IPS DF 6.9 (cell line): ENCODE results near the gene ARHGAP22.

Experiments
- DNase-seq: peaks from one replicate; pipeline ENCODE4 v3.0.0-alpha.2; 2013; ENCODE audit warnings: low read depth, low spot score
- H3K27ac ChIP-seq: one replicate; pipeline ENCODE4 v1.5.1; 2013; ENCODE audit warnings: low read length, control low read depth
- H3K27me3 ChIP-seq: 2 replicates; pipeline ENCODE4 v1.6.1; 2013; ENCODE audit warnings: mild to moderate bottlenecking, low read length; ENCODE audit not compliant: control insufficient read depth, insufficient read depth
- H3K36me3 ChIP-seq: 2 replicates; pipeline ENCODE4 v1.6.1; 2013; ENCODE audit warnings: low read length; ENCODE audit not compliant: control insufficient read depth, insufficient read depth
- H3K4me1 ChIP-seq: 2 replicates; pipeline ENCODE4 v1.6.1; 2013; ENCODE audit warnings: low read length; ENCODE audit not compliant: control insufficient read depth, insufficient read depth
- H3K4me3 ChIP-seq: 2 replicates; pipeline ENCODE4 v1.5.1; 2013; ENCODE audit warnings: mild to moderate bottlenecking, low read length
- H3K9me3 ChIP-seq: 2 replicates; pipeline ENCODE4 v1.6.1; 2013; ENCODE audit warnings: low read length, inconsistent platforms; ENCODE audit not compliant: control insufficient read depth, insufficient read depth
- WGBS: extraction: QIAGEN DNeasy Blood & Tissue Kit; methylation state at CpG from one replicate; pipeline ENCODE4 v1.1.7; 2013; ENCODE audit warnings: mixed read lengths, missing lambda C conversion rate; ENCODE audit not compliant: insufficient read length, insufficient coverage; 5-methylcytosine and 5-hydroxymethylcytosine counted together

The ARHGAP22 gene

DNA sequence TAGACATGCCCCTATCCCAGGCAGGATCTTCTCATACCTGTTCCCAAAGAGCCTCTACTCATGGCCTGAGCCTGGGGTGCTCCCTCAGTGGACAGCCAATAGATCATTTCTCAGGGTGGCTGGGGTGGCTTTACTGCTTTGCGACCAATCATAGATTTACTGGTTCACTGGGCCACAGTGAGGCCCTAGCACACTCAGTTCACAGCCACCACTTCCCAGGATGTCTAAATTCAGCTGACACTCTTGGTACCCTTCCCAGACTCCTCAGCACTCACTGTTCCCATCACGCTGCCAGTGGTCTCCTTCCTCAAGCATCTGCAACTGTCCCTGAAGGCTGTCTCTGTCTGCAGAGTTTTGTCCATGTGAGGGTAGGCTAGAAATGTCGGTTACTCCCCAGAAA lies 50.6 kb downstream of the ARHGAP22 start:
- H3K9me3 ChIP-seq, result no peaks in the 10 kb centered on the region
- H3K4me1 ChIP-seq, result no peaks in the 10 kb centered on the region; the same call in 1 of the 2 replicates
- WGBS, result no CpG with 5 or more reads among the region's 3 CpGs
- H3K36me3 ChIP-seq, result no peaks in the 10 kb centered on the region
- H3K27me3 ChIP-seq, result no peaks in the 10 kb centered on the region
- no peak overlapping the region for H3K27ac ChIP-seq
- DNase-seq, result no peak
- H3K4me3 ChIP-seq, result no peak overlapping the region

DNA sequence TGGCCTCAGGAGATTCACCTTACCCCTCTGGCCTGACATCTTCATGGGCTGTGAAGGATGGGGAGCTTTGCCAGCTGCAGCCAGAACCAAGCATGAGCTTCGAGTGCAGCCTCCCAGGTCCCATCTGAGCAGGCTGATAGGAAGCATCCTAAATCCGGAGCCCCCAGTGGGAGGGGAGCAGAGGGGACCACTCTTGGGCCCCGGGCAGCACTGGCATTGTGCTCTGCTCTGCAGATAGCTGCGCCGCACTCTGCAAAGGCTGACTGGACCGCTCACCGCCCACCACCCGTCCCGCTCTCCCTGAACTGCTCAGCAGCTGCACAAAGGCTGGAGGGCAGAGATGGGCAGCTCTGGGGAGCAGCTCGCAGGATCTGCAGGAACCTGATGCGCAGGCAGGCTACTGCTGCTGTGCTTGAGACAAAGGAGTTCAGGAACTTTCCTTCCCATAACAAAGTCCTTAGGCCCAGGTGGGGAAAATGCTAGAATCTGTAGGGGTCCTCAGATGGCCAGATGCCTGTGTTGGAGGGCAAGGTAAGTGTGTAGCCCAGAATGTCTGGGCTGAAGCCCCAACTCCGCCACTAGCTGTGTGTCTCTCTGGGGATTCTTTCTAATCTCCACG lies 51.8 kb downstream of the ARHGAP22 start:
- H3K4me1 ChIP-seq, result no peaks in the 10 kb centered on the region; the same call in 1 of the 2 replicates
- no peaks in the 10 kb centered on the region for H3K9me3 ChIP-seq
- no CpG with 5 or more reads among the region's 13 CpGs for WGBS
- no peak overlapping the region for H3K27ac ChIP-seq
- no peak overlapping the region for H3K4me3 ChIP-seq
- H3K27me3 ChIP-seq, result no peaks in the 10 kb centered on the region
- no peaks in the 10 kb centered on the region for H3K36me3 ChIP-seq
- DNase-seq, result no peak

DNA sequence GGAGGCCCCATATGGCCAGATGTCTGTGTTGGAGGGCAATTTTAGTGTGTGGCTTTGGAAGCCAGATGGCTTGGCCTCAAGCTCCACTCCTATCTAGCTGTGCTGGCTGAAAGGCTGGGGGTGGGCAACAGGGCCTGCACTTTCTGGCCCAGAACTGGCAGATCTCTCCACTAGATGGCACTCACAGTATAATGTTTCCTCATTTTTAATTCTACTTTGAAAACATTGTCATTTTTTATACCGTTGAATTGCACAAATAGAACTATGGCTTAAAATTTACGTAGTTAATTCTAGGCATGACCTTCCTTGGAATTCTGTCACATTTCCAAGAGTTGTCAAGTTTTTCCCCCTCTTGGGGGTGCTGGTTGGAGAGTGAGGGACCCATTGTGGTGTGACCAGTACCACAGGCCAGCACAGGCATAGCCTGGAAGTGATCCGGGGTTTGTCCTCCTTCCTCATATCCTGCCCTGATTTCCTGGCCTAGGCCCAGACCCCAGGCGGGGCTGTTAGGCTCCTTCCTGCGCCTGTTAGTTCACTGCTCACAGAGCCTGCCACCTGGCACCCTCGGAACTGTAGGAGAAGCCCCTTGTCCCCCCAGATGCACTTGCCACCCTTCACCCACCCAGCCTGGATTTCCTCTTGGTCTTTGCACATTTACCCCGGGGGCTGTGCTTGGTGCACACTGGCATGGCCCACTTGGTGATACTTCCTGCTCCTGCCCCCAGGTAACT lies 52.8 kb downstream of the ARHGAP22 start:
- no peaks in the 10 kb centered on the region for H3K36me3 ChIP-seq
- no peak for DNase-seq
- H3K27ac ChIP-seq, result no peak overlapping the region
- H3K9me3 ChIP-seq, result no peaks in the 10 kb centered on the region
- H3K4me1 ChIP-seq, result no peaks in the 10 kb centered on the region
- no peaks in the 10 kb centered on the region for H3K27me3 ChIP-seq
- WGBS, result no CpG with 5 or more reads among the region's 7 CpGs
- no peak overlapping the region for H3K4me3 ChIP-seq

DNA sequence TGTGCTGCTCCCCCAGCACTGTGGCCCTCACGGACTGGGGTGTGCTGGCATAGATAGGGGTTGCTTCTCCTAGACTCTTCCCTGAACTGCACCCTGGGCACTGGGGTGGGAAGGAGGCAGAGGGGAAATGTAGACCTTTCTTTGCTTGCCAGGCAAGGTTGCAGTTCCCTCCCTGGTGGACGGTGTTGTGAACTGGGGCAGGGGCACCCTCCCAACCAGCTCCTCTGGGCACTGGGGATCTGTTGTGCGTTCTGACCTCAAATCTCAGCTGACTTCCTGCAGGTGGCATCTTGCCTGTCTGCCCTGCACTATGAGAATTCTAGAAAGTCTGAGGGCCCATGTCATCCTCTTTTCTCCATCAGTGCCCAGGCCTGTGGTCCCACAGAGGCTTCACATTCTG lies 53.9 kb downstream of the ARHGAP22 start:
- H3K27me3 ChIP-seq, result no peaks in the 10 kb centered on the region
- no peak for DNase-seq
- H3K9me3 ChIP-seq, result no peaks in the 10 kb centered on the region
- no peaks in the 10 kb centered on the region for H3K4me1 ChIP-seq
- H3K36me3 ChIP-seq, result no peaks in the 10 kb centered on the region
- H3K27ac ChIP-seq, result no peak overlapping the region
- WGBS, result no CpG with 5 or more reads among the region's 3 CpGs
- H3K4me3 ChIP-seq, result no peak overlapping the region

DNA sequence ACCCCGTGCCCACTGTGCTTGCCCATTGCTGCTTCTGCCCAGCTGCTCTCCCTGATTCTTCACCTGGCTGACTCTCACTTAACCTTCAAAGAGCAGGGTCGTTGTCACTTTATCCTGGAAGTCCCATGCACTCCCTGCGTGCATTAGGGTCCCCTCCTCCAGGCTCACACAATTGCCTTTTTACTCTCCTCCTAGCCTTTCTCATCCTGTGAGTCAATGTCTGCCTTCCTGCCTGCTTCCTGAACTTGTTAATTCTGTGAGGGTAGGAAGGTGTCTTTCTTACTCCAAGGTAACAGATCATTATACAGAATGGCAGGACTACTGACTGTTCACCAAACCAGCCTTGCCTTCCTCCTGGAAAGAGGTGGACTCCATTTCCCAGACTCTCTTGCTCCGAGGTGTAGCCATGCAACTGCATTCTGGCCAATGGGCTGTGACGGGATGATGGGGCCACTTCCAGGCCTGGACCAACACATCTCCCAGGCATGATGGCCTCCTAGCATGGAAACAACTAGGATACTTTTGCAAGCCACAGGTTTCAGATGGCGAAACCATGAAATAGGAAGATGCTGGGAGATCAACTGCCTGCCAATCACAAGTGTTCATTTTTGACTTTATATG lies 54.7 kb downstream of the ARHGAP22 start:
- Histone ChIP-seq H3K27ac (no peak overlapping the region), H3K4me1 (no peaks in the 10 kb centered on the region), H3K4me3 (no peak overlapping the region), H3K36me3 (no peaks in the 10 kb centered on the region), H3K9me3 (no peaks in the 10 kb centered on the region), H3K27me3 (no peaks in the 10 kb centered on the region)
- WGBS, result no CpG with 5 or more reads among the region's 6 CpGs
- no peak for DNase-seq

DNA sequence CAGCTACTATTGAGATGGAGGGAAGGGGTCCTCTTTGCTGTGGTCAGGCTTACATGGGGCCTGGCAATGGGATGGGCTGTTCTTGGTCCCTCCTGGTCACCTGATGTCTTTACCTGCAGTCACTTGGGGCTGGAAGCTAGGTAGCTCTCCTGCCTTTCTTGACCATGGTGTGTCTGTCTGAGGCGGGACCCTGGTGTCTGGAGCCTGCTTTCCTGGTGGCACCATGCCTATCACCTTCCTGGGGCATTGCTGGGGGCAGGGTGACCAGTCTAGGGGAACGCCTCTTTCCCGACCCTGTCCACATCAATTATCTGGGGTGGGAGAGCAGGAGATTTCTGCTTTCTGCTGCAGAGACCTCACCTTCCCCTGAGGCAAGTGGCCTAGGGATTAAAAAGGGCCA lies 55.6 kb downstream of the ARHGAP22 start:
- no peaks in the 10 kb centered on the region for H3K4me1 ChIP-seq
- no peaks in the 10 kb centered on the region for H3K36me3 ChIP-seq
- no peaks in the 10 kb centered on the region for H3K27me3 ChIP-seq
- WGBS, result no CpG with 5 or more reads among the region's 3 CpGs
- no peak overlapping the region for H3K27ac ChIP-seq
- DNase-seq, result no peak
- H3K4me3 ChIP-seq, result no peak overlapping the region
- no peaks in the 10 kb centered on the region for H3K9me3 ChIP-seq

DNA sequence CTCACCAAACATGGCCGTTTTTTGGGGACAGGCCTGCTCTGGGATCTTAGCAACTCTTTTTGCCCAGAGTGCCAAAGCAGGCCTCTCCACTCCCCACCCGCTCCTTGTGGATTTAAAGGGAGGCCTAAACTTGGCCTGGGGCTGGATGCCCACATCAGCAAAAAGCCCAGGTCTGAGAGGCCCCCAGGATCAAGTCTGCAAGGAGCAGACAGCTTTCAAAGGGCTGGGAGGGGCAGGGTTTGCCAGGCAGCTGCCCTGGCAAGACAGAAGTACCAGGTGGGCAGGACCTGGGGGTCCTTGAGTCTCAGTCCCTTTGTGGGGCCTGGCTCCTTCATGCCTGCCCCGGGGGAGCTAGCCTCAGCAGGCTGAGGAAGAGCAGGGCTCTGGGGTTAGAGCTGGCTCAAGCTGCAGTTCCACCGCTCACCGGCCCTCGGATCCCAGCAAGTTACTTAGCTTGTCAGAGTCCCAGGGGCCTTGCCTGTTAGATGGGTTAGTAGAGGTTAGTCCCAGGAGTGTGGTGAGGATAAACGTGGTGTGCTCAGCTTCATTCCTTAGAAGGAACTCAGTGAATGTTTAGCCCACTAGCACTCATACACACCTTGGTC lies 56.2 kb downstream of the ARHGAP22 start:
- H3K27ac ChIP-seq, result no peak overlapping the region
- WGBS, result no CpG with 5 or more reads among the region's 7 CpGs
- H3K9me3 ChIP-seq, result no peaks in the 10 kb centered on the region
- no peaks in the 10 kb centered on the region for H3K36me3 ChIP-seq
- no peak for DNase-seq
- no peak overlapping the region for H3K4me3 ChIP-seq
- H3K27me3 ChIP-seq, result no peaks in the 10 kb centered on the region
- H3K4me1 ChIP-seq, result no peaks in the 10 kb centered on the region; the same call in 1 of the 2 replicates

DNA sequence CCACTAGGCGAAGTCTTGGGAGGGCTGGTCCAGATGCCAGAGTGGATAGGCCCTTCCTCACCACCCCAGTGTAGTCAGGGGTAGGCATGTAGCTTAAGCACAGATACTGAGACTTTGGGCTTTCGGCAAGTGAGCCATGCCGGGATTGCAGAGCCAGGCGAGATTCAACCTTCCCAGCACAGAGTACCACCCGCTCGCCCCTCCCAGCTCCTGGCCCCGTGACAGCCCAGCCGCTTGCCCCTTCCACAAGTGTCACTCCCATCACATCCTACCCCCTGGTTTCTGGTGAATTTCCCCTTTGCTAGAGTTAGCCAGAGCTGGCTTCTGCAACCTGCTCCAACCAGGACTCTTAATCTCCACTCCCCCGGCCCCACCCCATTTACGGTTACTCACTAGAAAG lies 56.9 kb downstream of the ARHGAP22 start:
- Histone ChIP-seq H3K27me3 (no peaks in the 10 kb centered on the region), H3K27ac (no peak overlapping the region), H3K9me3 (no peaks in the 10 kb centered on the region), H3K4me1 (no peaks in the 10 kb centered on the region; the same call in 1 of the 2 replicates), H3K36me3 (no peaks in the 10 kb centered on the region), H3K4me3 (no peak overlapping the region)
- no peak for DNase-seq
- WGBS, result no CpG with 5 or more reads among the region's 10 CpGs

DNA sequence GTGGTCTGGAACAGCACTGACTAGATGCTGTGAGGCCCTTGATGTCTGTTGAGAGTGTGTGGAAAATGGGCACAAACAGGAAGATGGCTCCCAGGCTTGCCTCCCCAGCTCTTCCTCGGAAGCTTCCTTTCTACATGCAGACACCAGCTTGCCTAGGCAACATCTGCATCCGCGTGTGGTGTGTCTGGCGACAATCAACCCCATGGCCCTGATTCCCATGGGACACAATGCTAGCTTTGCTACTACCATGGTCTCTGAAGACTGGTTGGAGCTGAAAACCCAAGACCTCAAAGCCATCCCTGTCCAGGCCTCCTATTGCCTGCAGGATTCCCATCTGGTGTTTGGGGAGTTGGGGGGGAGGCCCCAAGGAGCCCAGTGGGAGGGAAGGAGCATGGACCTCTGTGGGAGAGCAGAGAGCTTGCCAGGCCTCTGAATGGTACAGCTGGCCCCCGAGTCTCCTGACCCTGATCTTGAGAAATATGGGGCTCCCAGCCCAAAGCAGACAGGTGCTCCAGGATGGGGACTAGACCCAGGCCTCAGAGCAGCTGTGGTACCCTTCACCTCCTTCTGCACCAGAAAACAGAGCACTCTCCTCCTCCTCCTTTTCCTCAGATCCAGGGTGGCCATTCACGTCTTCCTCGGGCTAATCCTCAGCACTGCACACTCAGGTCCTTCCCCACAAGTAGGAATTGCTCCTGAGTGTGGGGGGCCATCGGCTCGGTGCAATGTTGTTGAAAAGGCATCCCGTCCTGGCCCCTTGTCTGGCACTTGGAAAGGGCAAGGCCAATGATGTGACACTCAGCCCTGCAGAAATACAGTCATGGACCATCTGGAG lies 57.6 kb downstream of the ARHGAP22 start:
- Histone ChIP-seq H3K27me3 (no peaks in the 10 kb centered on the region), H3K4me1 (peaks cover 4% of the 10 kb centered on the region; the same call in 1 of the 2 replicates), H3K4me3 (no peak overlapping the region), H3K9me3 (no peaks in the 10 kb centered on the region), H3K27ac (no peak overlapping the region), H3K36me3 (no peaks in the 10 kb centered on the region)
- no CpG with 5 or more reads among the region's 10 CpGs for WGBS
- DNase-seq, result no peak
